IPS-18c (cell line): ENCODE data around the gene CDH10.

ENCODE experiments used
- H3K4me3 ChIP-seq: 2 replicates; pipeline ENCODE4 v1.7.0; 2013; ENCODE audit warnings: low read depth, mild to moderate bottlenecking, low read length, moderate library complexity; ENCODE audit not compliant: insufficient read depth
- H3K9me3 ChIP-seq: one replicate; pipeline ENCODE4 v1.6.1; 2013; ENCODE audit warnings: mild to moderate bottlenecking, low read length, moderate library complexity; ENCODE audit not compliant: control insufficient read depth, insufficient read depth

CDH10 gene

DNA sequence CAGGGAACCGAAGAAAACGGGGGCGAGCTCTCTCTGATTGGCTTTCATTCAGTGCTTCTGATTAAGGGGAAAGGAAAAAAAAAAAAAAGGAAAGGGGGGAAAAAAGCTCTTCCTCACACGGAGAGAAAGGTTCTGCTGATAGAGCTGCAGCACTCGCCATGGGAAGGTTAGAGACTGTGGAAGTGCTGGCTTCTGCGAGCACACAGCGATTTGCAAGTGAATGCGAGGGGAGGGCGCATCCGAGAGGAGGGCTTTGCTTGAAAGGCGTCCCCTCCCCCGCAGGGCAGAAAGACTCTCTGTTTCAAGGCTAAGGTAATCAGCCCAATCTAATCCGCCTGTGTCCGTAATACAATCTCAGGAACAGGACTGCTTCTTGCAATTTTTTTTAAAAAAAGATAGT is at the start of gene CDH10:
CDH10 (minus strand) TSS at position 218 of the 400 bp plus-strand sequence. CDS start 51,488 bp downstream, outside the sequence.
- no peaks in the 10 kb centered on the region for H3K9me3 ChIP-seq
- no peak within 1 kb of the TSS; the same call in 1 of the 2 replicates for H3K4me3 ChIP-seq

DNA sequence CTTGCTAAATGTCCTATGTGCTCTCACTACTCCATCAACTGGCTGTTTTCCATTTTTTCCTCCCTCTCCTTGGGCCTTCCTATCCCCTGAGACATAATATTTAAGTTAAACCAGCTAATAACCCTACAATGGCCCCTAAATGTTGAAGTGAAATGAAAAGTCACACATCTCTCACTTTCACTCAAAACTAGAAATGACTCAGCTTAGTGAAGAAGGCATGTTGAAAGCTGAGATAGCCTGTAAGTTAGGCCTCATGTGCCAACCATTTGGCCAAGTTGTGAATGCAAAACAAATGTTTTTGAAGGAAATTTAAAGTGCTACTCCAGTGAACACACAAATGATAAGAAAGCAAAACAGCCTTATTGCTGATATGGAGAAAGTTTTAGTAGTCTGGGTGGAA is 48.8 kb upstream of the CDH10 start:
- Histone ChIP-seq H3K9me3 (no peaks in the 10 kb centered on the region), H3K4me3 (no peak overlapping the region)

DNA sequence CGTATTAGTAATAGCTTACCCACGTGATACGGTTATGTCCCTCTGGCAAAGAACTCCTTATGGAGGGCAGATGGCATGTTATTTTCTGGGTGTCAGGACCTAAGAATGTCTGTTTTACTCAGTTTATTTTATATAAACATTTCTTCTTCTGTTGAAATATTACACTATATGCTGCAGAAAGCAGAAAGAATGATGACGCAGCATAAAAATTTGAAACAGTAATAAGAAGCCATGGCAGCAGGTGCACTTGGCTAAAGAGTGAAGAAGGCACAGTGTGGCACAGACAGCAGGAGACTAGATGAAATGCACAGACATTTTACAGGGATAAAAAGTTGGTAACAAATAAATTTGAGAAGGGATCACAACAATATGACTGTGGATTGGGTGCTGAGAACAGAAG is 46.3 kb upstream of the CDH10 start:
- Histone ChIP-seq H3K4me3 (no peak overlapping the region), H3K9me3 (no peaks in the 10 kb centered on the region)

DNA sequence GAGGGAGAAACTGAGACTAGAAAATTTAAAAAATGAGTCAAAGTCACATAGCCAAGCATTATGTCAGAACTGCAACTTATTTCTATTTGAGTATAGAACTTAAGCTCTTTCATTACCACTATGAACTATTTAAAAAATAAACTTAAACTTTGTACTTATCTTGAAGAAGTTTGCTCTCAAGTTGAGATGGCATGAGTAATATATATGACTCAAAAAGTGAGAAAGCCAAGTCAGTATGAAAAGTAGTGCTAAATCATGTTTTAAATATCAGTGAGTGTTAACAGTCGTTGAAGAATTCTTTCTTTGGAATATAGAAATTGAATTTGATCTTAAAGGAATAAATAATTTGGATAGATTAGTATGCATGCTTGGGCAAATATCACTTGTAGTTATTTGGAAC is 36.3 kb upstream of the CDH10 start:
- Histone ChIP-seq H3K9me3 (peaks cover 3% of the 10 kb centered on the region), H3K4me3 (no peak overlapping the region)

DNA sequence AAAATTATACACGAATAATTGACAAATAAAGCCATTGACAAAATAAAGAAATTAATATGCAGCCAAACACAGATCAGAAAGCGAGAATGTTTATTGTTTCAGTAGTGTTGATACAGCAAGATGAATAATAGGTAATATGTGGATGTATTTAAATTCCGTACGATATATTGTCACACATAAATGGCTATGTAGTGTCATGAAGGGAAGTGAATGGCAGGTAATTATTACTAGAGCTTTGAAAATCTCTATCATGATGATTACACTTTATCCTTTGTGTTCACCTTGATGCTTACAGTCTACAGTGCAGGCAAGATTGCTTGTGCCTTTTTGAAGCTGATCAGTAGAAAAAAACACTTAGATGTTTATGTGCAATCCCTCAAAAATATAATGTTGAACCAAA is 23.3 kb upstream of the CDH10 start:
- no peaks in the 10 kb centered on the region for H3K9me3 ChIP-seq
- no peak overlapping the region for H3K4me3 ChIP-seq

DNA sequence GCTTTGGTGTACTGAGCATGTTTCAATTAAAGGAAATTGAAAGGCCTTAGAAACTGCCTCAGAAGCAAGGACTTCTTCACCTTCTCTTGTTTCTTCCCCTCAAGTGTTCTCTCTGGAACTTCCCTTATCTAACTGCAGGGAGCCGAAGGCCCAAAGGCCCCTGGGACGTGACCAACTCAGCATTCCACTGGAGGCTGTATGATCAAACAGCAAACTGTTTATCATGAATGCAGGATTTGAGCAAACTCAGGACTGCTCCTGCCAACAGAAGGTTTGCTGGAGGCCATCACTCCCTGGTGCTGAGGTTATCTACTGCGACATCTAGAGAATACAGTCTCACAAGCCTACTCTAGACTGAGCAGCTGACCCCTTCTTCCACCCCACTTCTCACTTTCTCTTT is 4.8 kb upstream of the CDH10 start:
- Histone ChIP-seq H3K4me3 (no peak overlapping the region), H3K9me3 (peaks cover 2% of the 10 kb centered on the region)

DNA sequence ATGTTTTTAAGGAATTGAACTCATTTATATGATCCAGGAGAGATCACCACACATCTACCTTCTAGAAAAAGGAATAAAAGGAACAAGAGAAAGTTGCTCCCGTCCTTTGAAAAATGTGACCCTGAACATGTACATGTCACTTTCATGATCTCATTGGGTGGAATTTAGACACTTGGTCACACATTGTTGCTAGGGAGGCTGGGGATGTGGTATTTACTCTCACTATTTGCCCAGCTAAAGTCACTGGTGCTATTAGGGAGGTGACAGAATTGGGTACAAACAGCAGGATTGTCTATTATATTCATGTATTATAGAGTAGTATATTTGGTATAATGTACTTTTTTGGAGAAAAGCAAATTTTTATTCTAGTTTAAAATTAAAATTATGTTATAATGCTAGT is 2.1 kb upstream of the CDH10 start:
- Histone ChIP-seq H3K4me3 (no peak overlapping the region), H3K9me3 (no peaks in the 10 kb centered on the region)

DNA sequence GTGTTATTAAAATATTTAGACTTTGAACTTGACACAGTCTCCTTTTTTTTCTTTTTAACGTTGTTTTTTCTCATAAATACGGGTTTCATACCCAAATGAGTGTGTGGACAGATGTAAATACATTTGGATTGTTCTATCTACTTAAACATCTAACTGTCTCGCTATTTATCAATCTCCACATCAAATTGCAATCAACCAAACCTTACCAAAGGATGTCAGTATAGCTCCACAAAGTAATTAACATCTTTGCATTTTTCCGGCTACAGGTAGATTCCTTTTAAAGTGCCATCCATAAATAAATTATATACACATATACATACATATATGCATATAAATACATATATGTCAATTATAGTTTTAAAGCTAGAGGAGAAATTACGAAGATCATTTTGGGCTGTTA is 705 bp upstream of the CDH10 start:
- no peak overlapping the region for H3K4me3 ChIP-seq
- no peaks in the 10 kb centered on the region for H3K9me3 ChIP-seq

DNA sequence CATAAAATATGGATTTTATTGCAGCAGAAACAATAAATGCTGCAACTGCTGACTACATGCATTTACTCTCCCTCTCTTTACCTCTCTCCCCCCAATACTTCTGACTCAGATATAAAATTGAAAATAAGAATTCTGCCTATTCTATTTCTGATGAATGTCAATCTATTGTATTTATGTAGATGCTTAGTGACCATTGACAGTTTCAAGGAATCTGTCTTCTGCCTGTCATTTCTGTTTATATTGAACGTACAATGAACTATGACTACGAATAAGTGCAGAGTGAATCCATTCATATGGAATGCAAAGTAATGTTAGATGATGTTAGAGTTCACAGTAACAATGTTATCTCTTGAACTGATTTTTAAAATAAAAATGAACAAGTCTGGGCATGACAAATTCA is 898 bp downstream of the CDH10 start:
- H3K9me3 ChIP-seq, result no peaks in the 10 kb centered on the region
- H3K4me3 ChIP-seq, result no peak overlapping the region

DNA sequence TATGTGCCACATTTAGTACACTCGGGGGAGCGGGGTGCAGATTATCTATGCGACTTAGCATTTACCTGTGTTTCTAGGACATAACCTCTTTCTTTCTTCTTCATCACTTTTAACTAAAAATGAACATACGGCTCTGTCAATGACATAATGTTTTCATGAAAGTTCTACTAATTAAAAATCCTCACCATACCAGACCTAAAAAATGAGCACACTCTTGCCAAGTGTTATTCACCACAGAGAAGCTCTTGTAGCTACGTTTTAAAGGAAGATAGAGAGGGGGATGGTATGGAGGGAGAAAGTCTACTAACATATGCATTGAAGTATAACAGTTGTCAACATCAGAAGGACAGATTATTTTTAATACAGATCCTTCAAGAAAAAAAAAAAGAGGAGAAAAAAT is 1.6 kb downstream of the CDH10 start:
- Histone ChIP-seq H3K9me3 (no peaks in the 10 kb centered on the region), H3K4me3 (no peak overlapping the region)

DNA sequence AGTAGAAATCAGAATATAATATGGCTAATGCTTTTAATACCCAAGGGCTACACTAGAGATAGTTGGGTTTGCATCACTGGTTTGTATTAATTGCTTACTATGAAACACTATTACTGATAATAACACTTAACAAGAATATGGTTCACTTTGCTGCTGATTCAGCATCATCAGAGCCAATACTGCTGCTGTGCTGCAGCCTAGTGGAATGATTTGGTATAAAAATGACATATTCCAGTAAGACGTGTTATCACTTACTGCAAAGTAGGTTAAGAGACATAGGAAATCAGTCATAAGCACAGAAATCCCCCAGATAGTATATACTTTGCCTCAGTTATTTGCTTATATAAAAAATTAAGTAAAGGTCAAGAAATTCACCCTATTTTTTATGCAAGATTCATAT is 2.8 kb downstream of the CDH10 start:
- Histone ChIP-seq H3K4me3 (no peak overlapping the region), H3K9me3 (no peaks in the 10 kb centered on the region)

DNA sequence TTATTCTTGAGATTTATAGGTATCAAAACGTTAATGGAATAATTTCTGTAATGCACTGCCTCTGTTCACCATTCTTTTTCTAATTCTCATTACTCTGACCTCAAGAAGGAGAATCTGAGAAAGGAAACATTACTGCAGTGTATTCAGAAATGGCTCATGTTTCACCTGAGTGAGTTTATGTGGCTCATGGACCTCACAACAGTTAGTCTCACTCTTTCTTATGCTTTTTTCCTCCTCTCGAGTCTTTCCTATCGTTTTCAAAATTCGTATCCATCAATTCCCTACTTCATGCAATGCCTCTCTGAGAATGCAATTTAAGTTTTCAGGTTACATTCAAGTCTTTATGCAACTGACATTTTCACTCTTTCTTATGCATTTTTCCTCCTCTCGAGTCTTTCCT is 9.6 kb downstream of the CDH10 start:
- H3K9me3 ChIP-seq, result no peaks in the 10 kb centered on the region
- no peak overlapping the region for H3K4me3 ChIP-seq

DNA sequence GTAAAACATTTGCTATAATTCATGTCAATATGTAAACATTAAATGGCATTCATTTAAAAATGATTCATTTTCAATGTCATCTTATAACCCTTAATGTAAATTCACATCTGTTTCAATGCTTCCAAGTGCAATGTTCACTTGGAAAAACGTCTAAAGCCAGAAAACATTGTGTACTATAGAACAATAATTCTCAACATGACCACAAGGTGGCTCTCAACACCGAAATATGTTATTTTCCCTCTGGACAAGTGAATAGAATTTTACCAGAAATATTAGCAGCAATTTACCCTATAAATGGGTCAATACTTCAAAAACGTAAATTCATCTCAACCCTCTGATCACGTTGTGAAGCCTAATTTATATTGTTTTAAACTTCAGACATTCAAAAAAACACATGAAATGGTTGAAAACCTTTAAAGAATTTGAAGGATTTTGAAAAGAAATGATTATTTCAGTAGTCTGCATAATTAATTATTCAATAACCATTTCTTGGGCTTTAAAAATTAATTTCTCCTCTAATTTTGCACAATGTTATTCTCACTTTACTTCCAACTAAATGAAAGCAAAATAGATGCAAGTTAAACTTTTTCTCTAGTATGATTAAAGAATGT is 11.0 kb downstream of the CDH10 start:
- H3K4me3 ChIP-seq, result no peak overlapping the region
- H3K9me3 ChIP-seq, result no peaks in the 10 kb centered on the region

DNA sequence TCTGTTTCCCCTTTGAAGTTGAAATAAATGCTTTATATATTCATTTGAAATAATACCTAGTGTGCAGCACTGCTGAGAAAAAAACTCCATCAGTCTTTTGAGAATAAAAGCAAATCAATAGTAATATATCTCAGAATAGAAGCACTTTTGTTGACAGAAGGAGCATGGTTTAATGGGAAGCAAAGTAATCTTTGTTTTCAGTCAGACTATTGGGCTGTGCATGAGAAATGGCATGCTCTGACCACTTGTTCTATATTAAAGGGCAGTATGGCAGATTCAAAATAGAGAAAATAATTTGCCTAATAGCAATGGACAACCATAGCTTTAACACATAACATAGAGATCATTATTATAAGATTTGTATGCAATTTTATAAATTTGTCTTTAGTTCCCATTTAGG is 12.4 kb downstream of the CDH10 start:
- Histone ChIP-seq H3K4me3 (no peak overlapping the region), H3K9me3 (no peaks in the 10 kb centered on the region)

DNA sequence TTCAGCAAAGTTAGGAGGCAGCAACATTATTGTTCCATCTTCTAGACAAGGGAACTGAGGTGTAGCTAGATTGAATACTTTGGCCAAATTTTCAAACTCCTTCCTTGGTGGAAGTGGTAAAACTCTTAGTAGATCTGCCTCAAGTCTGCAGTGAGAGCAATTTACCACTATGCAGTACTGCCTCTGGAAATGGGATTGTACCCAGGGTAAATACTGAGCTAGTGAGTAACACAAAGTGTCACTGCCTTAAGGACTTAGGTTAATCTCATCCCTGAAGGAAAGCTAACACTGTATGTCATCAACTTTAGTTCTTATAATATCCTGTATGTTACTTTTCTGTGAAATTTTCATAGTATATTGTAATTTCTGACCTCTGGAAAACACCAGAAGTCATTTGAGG is 13.9 kb downstream of the CDH10 start:
- Histone ChIP-seq H3K9me3 (no peaks in the 10 kb centered on the region), H3K4me3 (no peak overlapping the region)

DNA sequence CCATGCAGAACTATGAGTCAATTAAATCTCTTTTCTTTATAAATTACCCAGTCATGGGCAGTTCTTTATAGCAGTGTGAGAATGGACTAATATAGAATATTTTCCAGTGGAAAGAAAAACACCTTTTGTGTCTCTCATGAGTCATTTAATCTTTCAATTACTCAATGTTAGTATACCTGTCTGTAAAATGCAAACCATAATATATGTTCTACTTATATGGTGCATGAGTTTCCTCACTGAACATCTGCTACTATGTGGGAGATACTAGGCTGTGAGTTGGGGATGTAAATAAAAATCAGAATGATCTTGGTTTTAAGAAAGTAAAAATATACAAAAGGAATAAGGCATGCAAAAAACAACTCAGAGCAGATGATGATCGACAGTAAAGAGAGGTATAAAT is 15.0 kb downstream of the CDH10 start:
- no peaks in the 10 kb centered on the region for H3K9me3 ChIP-seq
- H3K4me3 ChIP-seq, result no peak overlapping the region

DNA sequence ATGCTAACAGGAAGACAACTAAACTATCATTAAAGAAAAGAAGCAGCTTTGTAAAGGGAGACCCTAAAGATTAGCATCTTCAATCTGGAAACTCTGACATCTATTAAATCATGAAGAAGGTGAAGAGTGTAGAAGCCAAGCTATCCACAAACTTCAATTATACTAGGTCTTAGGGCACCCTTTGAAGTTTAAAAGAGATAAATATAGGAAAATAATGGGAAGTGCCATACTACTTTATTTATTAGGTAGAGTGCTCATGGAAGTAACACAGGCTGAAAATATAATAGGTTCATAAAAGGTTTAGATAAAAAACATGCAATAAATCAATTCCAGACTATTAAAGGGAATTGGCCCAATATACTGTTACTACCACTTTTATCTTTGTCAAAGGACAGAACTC is 19.9 kb downstream of the CDH10 start:
- no peaks in the 10 kb centered on the region for H3K9me3 ChIP-seq
- H3K4me3 ChIP-seq, result no peak overlapping the region

DNA sequence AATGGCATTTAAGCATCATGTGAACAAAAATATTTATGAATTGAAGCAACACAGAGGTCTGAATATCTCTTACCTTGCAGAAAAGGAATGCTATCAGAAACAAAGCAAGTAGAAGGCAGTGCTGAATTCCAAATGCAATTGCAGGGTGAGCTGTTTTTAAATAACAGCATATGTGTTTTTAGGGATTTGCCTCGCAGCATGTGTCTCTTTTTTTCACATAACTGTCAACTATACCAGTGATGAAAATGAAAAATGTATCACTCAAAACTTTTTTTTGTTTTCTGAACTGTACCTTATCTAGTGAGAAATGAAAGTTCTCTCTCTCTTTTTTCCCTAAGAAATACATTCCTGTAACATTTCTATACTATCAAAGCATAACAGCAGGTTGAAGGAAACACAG is 21.2 kb downstream of the CDH10 start:
- Histone ChIP-seq H3K9me3 (no peaks in the 10 kb centered on the region), H3K4me3 (no peak overlapping the region)

DNA sequence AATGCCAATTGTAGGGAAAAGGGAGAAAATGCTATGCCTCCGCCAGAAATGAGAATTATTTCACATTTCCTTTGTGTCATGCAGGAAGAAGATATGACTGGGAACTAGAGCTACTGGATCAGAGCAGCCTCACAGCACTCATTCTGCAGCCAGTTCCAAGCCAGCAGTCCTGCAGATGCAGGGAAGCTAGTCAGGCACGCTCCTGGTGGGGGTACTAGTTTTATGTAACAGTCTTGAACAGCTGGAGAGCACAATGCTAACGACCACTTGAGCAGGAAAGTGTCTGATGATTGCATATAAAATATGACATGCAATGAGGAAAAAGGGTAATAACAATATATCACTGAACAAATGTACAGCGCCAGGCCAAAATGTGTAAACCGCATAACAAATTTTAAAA is 21.7 kb downstream of the CDH10 start:
- Histone ChIP-seq H3K4me3 (no peak overlapping the region), H3K9me3 (no peaks in the 10 kb centered on the region)
